Measurements from ENCODE around the gene GPRIN3.

The GPRIN3 gene

GRCh38 chr4:89230271-89230670 lies 77.3 kb downstream of the GPRIN3 start (continued):
- no peak for TF ChIP-seq ZNF211 (tag by site-specific recombination; IDR thresholded peaks at IDR 0.05; ENCODE audit: low read depth)
- no peak for TF ChIP-seq ZNF266 (tag by site-specific recombination; IDR thresholded peaks at IDR 0.05; ENCODE audit: low read depth)

- H3K36me3 ChIP-seq (ENCODE audit: control insufficient read depth in 2 of 2, insufficient read depth in 1 of 2, low read length in 2 of 2), result no peaks in the 10 kb centered on the region
- no peaks in the 10 kb centered on the region for H3K9me3 ChIP-seq (ENCODE audit: control insufficient read depth, insufficient read depth, low read depth, low read length)
- H3K4me1 ChIP-seq (ENCODE audit: control insufficient read depth, insufficient read depth, low read length), result no peaks in the 10 kb centered on the region
- H3K27ac ChIP-seq (ENCODE audit: extremely low read depth, low read depth, low read length), result no peak overlapping the region
- TF ChIP-seq ZNF654 (tag by site-specific recombination; IDR thresholded peaks at IDR 0.05; ENCODE audit: low read depth) (peak; percentile 90), ZNF174 (tag by site-specific recombination; IDR thresholded peaks at IDR 0.05) (no peak), ZNF580 (tag by site-specific recombination; IDR thresholded peaks at IDR 0.05) (0 out of 2 replicates have a peak, but pooled peaks have one; percentile 12), ZNF660 (tag by site-specific recombination; IDR thresholded peaks at IDR 0.05) (no peak), CTCF (tag by site-specific recombination; IDR thresholded peaks at IDR 0.05) (peak; percentile 63), PRDM1 (tag by site-specific recombination; IDR thresholded peaks at IDR 0.05) (0 out of 2 replicates have a peak, but pooled peaks have one; percentile 15)
- ChIA-PET CTCF (interaction anchor here (0.7 to 2.5 kb wide), 18 partner anchors 9 to 272 kb away, joined by 3 to 18 read pairs (median 4); partner anchors contain the start of gene GPRIN3), POLR2A (no interaction called here)
- no peak overlapping the region for H3K4me3 ChIP-seq (ENCODE audit: low read depth, low read length)
Measured at GRCh38 chr4:89226665-89227574, 80.7 kb downstream of the GPRIN3 start.

- TF ChIP-seq SP7 (tag by site-specific recombination; IDR thresholded peaks at IDR 0.05) (0 out of 2 replicates have a peak, but pooled peaks have one; percentile 29), ZNF426 (tag by site-specific recombination; IDR thresholded peaks at IDR 0.05) (no peak)
Measured at GRCh38 chr4:89222170-89222569, 85.4 kb downstream of the GPRIN3 start.

GRCh38 chr4:89221167-89221867 lies 86.3 kb downstream of the GPRIN3 start:
- no peaks in the 10 kb centered on the region for H3K9me3 ChIP-seq (ENCODE audit: control insufficient read depth, insufficient read depth, low read depth, low read length)
- H3K27ac ChIP-seq (ENCODE audit: extremely low read depth, low read depth, low read length), result no peak overlapping the region
- TF ChIP-seq KLF16 (tag by site-specific recombination; IDR thresholded peaks at IDR 0.05) (no peak), ZEB2 (tag by site-specific recombination; IDR thresholded peaks at IDR 0.05) (no peak), HIC1 (tag by site-specific recombination; IDR thresholded peaks at IDR 0.05) (no peak), ZNF785 (tag by site-specific recombination; IDR thresholded peaks at IDR 0.05) (no peak), TSHZ1 (tag by site-specific recombination; IDR thresholded peaks at IDR 0.05; ENCODE audit: borderline replicate concordance) (no peak), ZSCAN4 (tag by site-specific recombination; IDR thresholded peaks at IDR 0.05) (no peak), KLF7 (tag by site-specific recombination; IDR thresholded peaks at IDR 0.05; ENCODE audit: borderline replicate concordance) (no peak), SP3 (tag by site-specific recombination; IDR thresholded peaks at IDR 0.05) (no peak)
- CTCF ChIA-PET, result no interaction called here
- POLR2A ChIA-PET, result no interaction called here
- H3K36me3 ChIP-seq (ENCODE audit: control insufficient read depth in 2 of 2, insufficient read depth in 1 of 2, low read length in 2 of 2), result no peaks in the 10 kb centered on the region
- no peak overlapping the region for H3K4me3 ChIP-seq (ENCODE audit: low read depth, low read length)
- H3K4me1 ChIP-seq (ENCODE audit: control insufficient read depth, insufficient read depth, low read length), result no peaks in the 10 kb centered on the region

More at GRCh38 chr4:89222170-89222569, 85.4 kb downstream of the GPRIN3 start:
- ChIA-PET CTCF (interaction anchor here (0.6 kb wide), 1 partner anchor 673 kb away, joined by 5 read pairs; the partner anchor contains the start of gene MMRN1), POLR2A (no interaction called here)
- Histone ChIP-seq H3K36me3 (ENCODE audit: control insufficient read depth in 2 of 2, insufficient read depth in 1 of 2, low read length in 2 of 2) (no peaks in the 10 kb centered on the region), H3K27ac (ENCODE audit: extremely low read depth, low read depth, low read length) (no peak overlapping the region), H3K4me3 (ENCODE audit: low read depth, low read length) (no peak overlapping the region), H3K4me1 (ENCODE audit: control insufficient read depth, insufficient read depth, low read length) (no peaks in the 10 kb centered on the region), H3K9me3 (ENCODE audit: control insufficient read depth, insufficient read depth, low read depth, low read length) (no peaks in the 10 kb centered on the region)

Data from HEK293 (cell line).